Esophagus squamous epithelium (tissue), 5 donors: Measurements from ENCODE around the gene ASTN2. TPM values are rescaled to one million over a fixed set of nuclear protein-coding genes. Genes with fewer than 3 reads are reported as not detected.

Experiments used
- DNase-seq: peaks from one replicate; lab custom pipeline; 2025; lab: John Stamatoyannopoulos, UW
- H3K27ac ChIP-seq, 4 donors: fragments of 200-600 bp; sonication (generic); one replicate each; pipeline ENCODE4 v1.5.1; 2016 to 2019; ENCODE audit warnings: mild to moderate bottlenecking in 1 of 4
- H3K27me3 ChIP-seq, 4 donors: fragments of 200-600 bp; sonication (generic); 1 replicate in 3 of 4; 2 replicates in 1 of 4; pipeline versions ENCODE4 v1.5.1 to v1.6.0; 2017 to 2021; ENCODE audit warnings: antibody characterized with exemption in 1 of 4
- H3K36me3 ChIP-seq, 3 donors: fragments of 200-600 bp; sonication (generic); one replicate each; pipeline ENCODE4 v1.5.1; 2016 to 2019
- H3K4me1 ChIP-seq, 3 donors: fragments of 200-600 bp; sonication (generic); one replicate each; pipeline ENCODE4 v1.5.1; 2017 to 2019
- H3K4me3 ChIP-seq, 4 donors: fragments of 200-600 bp; sonication (generic); 1 replicate in 3 of 4; 2 replicates in 1 of 4; pipeline ENCODE4 v1.5.1; 2016 to 2019; ENCODE audit warnings: mild to moderate bottlenecking in 2 of 4, moderate library complexity in 1 of 4
- H3K9me3 ChIP-seq, 3 donors: fragments of 200-600 bp; sonication (generic); one replicate each; pipeline ENCODE4 v1.5.1; 2016 to 2019
- CTCF ChIP-seq, 6 experiments: fragments of 450-650 bp in 4 of 6; fragments of 200-600 bp in 2 of 6; sonication (generic) in 2 of 6; IDR thresholded peaks; one replicate each; pipeline ENCODE4 v1.5.1; 2016 to 2019; ENCODE audit warnings: antibody characterized with exemption in 6 of 6, mild to moderate bottlenecking in 4 of 6, moderate library complexity in 4 of 6
- POLR2A ChIP-seq, 4 donors: fragments of 450-650 bp; IDR thresholded peaks; one replicate each; pipeline ENCODE4 v1.6.1; 2017; ENCODE audit warnings: antibody characterized with exemption in 4 of 4, mild to moderate bottlenecking in 4 of 4, moderate library complexity in 3 of 4
- WGBS, 2 donors: methylation state at CpG; one replicate each; pipeline ENCODE4 v1.1.5; 2018; 5-methylcytosine and 5-hydroxymethylcytosine counted together
- intact Hi-C: fragments of 100-400 bp; cut with DNase I; formaldehyde crosslinking; loops from one replicate; pipeline ENCODE4 v1.15.0; 2022
- total RNA-seq, 4 donors: library from RNA; depleted of rRNA; stranded (reverse); fragments of >200 nt; gene quantifications; one replicate each; pipeline ENCODE4 v1.1.0, GENCODE V29; 2016
- donor health status: DM: yes; HTN: yes; CAD: no.

ASTN2 gene
- total RNA-seq, 4 donors from 2014 or later: 0.13 to 1.9 (median 0.27) TPM; not detected in 1

GRCh38 chr9:117253261-117253660 lies 161.6 kb downstream of the ASTN2 start:
- Histone ChIP-seq H3K4me3 (no peak overlapping the region), H3K36me3 (no peaks in the 10 kb centered on the region), H3K27ac (no peak overlapping the region), H3K4me1 (no peaks in the 10 kb centered on the region), H3K9me3 (no peaks in the 10 kb centered on the region), H3K27me3 (no peaks in the 10 kb centered on the region)
- intact Hi-C loops: no loop called here
- DNase-seq: no peak
- WGBS, 2 donors: 20 to 50% methylated on average over 2 of the region's 2 CpGs
- TF ChIP-seq CTCF (IDR thresholded peaks at IDR 0.05) (no peak), POLR2A (IDR thresholded peaks at IDR 0.05) (no peak)

DNA sequence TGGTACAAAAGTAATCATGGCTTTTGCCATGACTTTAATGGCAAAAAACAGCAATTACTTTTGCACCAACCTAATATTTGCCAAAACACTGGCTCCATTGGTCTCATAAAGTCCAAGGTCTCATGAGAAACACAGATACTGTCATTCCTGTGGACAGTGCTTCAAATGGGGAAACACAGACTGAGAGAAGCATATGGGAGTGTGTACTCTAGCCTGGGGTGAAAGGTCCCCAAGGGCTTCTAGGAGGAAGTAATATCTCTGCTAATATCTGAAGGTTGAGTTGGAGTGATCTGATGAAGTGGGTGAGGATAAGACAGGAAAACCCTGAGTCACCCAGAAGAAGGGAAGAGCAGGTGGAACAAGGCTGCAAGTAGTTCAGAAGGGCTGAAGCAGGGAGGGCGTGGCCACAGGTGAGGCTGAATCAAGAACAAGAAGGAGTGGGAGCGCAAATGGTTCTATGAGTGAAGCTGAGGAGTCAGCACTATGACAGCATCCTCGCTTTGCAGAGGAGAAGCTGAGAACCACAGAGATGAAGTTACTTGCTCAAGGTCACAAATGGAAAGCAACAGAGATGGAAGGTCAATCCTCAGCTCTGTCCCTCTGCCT lies 164.1 kb downstream of the ASTN2 start:
- intact Hi-C loops: no loop called here
- 61 to 64% methylated on average over 3 of the region's 3 CpGs for WGBS, 2 donors
- Histone ChIP-seq H3K27ac (no peak overlapping the region), H3K9me3 (no peaks in the 10 kb centered on the region), H3K36me3 (no peaks in the 10 kb centered on the region), H3K4me3 (no peak overlapping the region), H3K4me1 (no peaks in the 10 kb centered on the region), H3K27me3 (no peaks in the 10 kb centered on the region)
- DNase-seq: no peak
- TF ChIP-seq CTCF (IDR thresholded peaks at IDR 0.05) (no peak), POLR2A (IDR thresholded peaks at IDR 0.05) (no peak)

DNA sequence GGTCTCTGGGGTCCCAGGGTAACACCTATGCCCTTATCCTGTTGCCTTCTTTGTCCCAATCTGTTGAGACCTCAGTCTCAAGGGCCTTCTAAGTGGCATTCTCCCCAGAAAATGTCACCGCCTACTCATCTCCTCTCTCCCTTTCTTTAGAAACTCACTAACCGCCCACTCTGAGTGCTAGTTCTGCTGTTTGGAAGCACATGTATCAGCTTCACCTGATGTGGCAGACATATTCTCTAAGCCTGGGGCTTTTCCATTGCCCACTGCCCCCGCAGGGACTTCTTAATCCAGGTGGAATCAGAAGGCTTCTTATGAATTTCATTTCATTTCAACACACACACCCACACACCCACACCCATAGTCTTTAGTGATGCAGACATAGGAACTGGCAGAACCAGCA lies 165.1 kb downstream of the ASTN2 start:
- no peaks in the 10 kb centered on the region for H3K4me1 ChIP-seq
- no peaks in the 10 kb centered on the region for H3K36me3 ChIP-seq
- no peak overlapping the region for H3K4me3 ChIP-seq
- TF ChIP-seq POLR2A (IDR thresholded peaks at IDR 0.05) (no peak), CTCF (IDR thresholded peaks at IDR 0.05) (no peak)
- no peak for DNase-seq
- 64 to 68% methylated on average over 3 of the region's 3 CpGs for WGBS, 2 donors
- no peaks in the 10 kb centered on the region for H3K9me3 ChIP-seq
- no peak overlapping the region for H3K27ac ChIP-seq
- intact Hi-C loops: no loop called here
- H3K27me3 ChIP-seq: no peaks in the 10 kb centered on the region

- H3K36me3 ChIP-seq: no peaks in the 10 kb centered on the region
- no peaks in the 10 kb centered on the region for H3K27me3 ChIP-seq
- H3K9me3 ChIP-seq: no peaks in the 10 kb centered on the region
- WGBS, 2 donors: 20 to 25% methylated on average over 1 of the region's 1 CpG
- DNase-seq: no peak
- no peak overlapping the region for H3K27ac ChIP-seq
- intact Hi-C loops: no loop called here
- no peak overlapping the region for H3K4me3 ChIP-seq
- TF ChIP-seq CTCF (IDR thresholded peaks at IDR 0.05): no peak
- TF ChIP-seq POLR2A (IDR thresholded peaks at IDR 0.05): no peak
- H3K4me1 ChIP-seq: no peaks in the 10 kb centered on the region
Observed at GRCh38 chr9:117247266-117247665, 167.6 kb downstream of the ASTN2 start.

DNA sequence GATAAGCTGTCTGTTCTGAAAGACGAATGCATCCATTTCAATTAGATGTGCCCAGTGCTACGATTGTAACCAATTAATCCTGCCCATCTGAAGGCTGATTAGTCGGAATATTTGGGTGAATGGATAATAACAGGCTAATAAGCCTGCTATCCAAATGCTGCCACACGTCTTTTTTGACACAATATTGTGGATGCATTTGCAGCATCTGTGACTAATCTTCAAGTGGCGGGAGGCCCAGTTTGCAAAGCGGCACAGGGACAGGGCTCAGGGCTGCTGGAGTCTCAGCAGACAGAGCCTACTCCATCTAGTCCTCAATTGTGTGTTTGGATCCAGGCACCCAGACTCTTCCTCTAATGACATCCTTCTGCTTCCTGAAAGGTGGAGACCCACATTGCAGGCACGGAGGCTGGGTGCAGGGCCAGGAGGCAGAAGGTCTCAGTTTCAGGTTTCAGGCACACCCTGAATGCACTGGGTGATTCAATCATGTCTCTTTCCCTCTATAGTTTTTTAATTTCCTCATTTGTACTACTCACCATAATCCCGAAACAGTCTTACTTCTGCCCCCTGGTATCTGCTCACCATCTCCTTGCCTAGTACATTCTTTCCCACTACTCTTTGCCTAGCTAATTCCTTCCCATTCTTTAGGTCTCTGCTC lies 169.6 kb downstream of the ASTN2 start:
- H3K27ac ChIP-seq: no peak overlapping the region
- H3K27me3 ChIP-seq: no peaks in the 10 kb centered on the region
- H3K4me1 ChIP-seq: no peaks in the 10 kb centered on the region
- intact Hi-C loops: no loop called here
- 60 to 62% methylated on average over 7 to 8 of the region's 8 CpGs for whole genome bisulfite sequencing, 2 donors
- no peaks in the 10 kb centered on the region for H3K9me3 ChIP-seq
- H3K4me3 ChIP-seq: no peak overlapping the region
- DNase-seq: no peak
- TF ChIP-seq CTCF (IDR thresholded peaks at IDR 0.05) (no peak), POLR2A (IDR thresholded peaks at IDR 0.05) (no peak)
- no peaks in the 10 kb centered on the region for H3K36me3 ChIP-seq
